Stimulated activated CD8-positive, alpha-beta memory T cell treated with anti-CD3 and anti-CD28 coated beads, Interleukin-7, amount 100 ng/mL, for 24 hours (primary cell): ENCODE measurements around the gene RASAL2.

Source experiments
- DNase-seq: peaks from one replicate; pipeline ENCODE4 v3.0.0-alpha.2; 2020; ENCODE audit warnings: low read depth

The RASAL2 gene

GRCh38 chr1:178093951-178094738 lies at the start of gene RASAL2:
RASAL2 (plus strand) TSS chr1:178094104; CDS start chr1:178094493, 389 bp downstream.
- DNase-seq = no peak

- no peak for DNase-seq
Measured at GRCh38 chr1:178046591-178047270, 47.2 kb upstream of the RASAL2 start.

GRCh38 chr1:178047403-178048093 lies 46.4 kb upstream of the RASAL2 start:
- no peak for DNase-seq

- no peak for DNase-seq
Measured at GRCh38 chr1:178048426-178048825, 45.5 kb upstream of the RASAL2 start.

- DNase-seq = no peak
Measured at GRCh38 chr1:178048883-178049282, 45.0 kb upstream of the RASAL2 start.

- no peak for DNase-seq
Measured at GRCh38 chr1:178050084-178050483, 43.8 kb upstream of the RASAL2 start.

GRCh38 chr1:178051071-178051470 lies 42.8 kb upstream of the RASAL2 start:
- no peak for DNase-seq

- DNase-seq = no peak
Measured at GRCh38 chr1:178052650-178053461, 41.0 kb upstream of the RASAL2 start.

GRCh38 chr1:178055093-178055492 lies 38.8 kb upstream of the RASAL2 start:
- no peak for DNase-seq

GRCh38 chr1:178055779-178056471 lies 38.0 kb upstream of the RASAL2 start:
- no peak for DNase-seq

- no peak for DNase-seq
Measured at GRCh38 chr1:178057141-178057765, 36.7 kb upstream of the RASAL2 start.

GRCh38 chr1:178057912-178058534 lies 35.9 kb upstream of the RASAL2 start:
- no peak for DNase-seq

GRCh38 chr1:178060789-178061556 lies 32.9 kb upstream of the RASAL2 start:
- no peak for DNase-seq

GRCh38 chr1:178061620-178062019 lies 32.3 kb upstream of the RASAL2 start:
- DNase-seq = no peak

GRCh38 chr1:178064191-178064821 lies 29.6 kb upstream of the RASAL2 start:
- DNase-seq = no peak

GRCh38 chr1:178065250-178065649 lies 28.7 kb upstream of the RASAL2 start:
- no peak for DNase-seq

GRCh38 chr1:178066296-178066907 lies 27.5 kb upstream of the RASAL2 start:
- no peak for DNase-seq

- no peak for DNase-seq
Measured at GRCh38 chr1:178066908-178067614, 26.8 kb upstream of the RASAL2 start.
